ENCODE measurements around the gene SYNE1. TPM values are rescaled to one million over a fixed set of nuclear protein-coding genes. Genes with fewer than 3 reads are reported as not detected.
A peak's percentile ranks its signal among the peaks of the same experiment; 100 is the strongest.

Gene SYNE1
- total RNA-seq, 2 experiments from 2014 or later = 74.6 to 140 TPM

DNA sequence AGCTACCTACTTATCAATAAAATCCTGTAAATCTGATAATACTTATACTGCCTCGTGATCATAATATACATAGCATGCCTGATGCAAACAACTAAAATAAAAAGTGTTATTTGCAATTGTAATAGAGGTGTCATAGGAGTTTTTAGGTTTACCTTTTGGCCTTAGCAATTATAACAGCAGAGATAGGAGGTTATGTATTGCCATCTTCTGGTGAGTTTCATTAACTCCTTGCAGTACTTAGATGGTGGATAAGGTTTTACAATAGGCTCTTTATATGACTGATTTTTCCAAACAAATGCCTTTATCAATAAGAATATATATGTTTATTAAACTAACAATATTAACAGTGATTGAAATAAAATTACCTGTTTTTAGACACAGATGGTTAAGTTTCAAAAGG, 32.7 kb upstream of the SYNE1 start:
- TF ChIP-seq, protein P1, sequence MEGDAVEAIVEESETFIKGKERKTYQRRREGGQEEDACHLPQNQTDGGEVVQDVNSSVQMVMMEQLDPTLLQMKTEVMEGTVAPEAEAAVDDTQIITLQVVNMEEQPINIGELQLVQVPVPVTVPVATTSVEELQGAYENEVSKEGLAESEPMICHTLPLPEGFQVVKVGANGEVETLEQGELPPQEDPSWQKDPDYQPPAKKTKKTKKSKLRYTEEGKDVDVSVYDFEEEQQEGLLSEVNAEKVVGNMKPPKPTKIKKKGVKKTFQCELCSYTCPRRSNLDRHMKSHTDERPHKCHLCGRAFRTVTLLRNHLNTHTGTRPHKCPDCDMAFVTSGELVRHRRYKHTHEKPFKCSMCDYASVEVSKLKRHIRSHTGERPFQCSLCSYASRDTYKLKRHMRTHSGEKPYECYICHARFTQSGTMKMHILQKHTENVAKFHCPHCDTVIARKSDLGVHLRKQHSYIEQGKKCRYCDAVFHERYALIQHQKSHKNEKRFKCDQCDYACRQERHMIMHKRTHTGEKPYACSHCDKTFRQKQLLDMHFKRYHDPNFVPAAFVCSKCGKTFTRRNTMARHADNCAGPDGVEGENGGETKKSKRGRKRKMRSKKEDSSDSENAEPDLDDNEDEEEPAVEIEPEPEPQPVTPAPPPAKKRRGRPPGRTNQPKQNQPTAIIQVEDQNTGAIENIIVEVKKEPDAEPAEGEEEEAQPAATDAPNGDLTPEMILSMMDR (conservative IDR thresholded peaks at IDR 0.05; ENCODE audit: low read length) = peak; percentile 82
- no peak for TF ChIP-seq EZH2phosphoT487 (IDR thresholded peaks at IDR 0.05; ENCODE audit: borderline replicate concordance, low read depth, low read length)
- Histone ChIP-seq H3K4me3 (ENCODE audit: low read depth, low read length, poor library complexity, severe bottlenecking) (no peak overlapping the region), H3K27ac (ENCODE audit: low read depth, low read length, poor library complexity, severe bottlenecking) (no peak overlapping the region), H4K20me1 (ENCODE audit: insufficient read depth, low read length) (no peaks in the 10 kb centered on the region), H3K4me1 (ENCODE audit: insufficient read depth, low read length, poor library complexity, severe bottlenecking) (peaks cover 14% of the 10 kb centered on the region), H3K9me2 (ENCODE audit: insufficient read depth, low read length) (0 out of 2 replicates have a peak, but pooled peaks cover 4% of the 10 kb centered on the region), H3K9me3 (ENCODE audit: low read length) (no peaks in the 10 kb centered on the region), H3K79me2 (ENCODE audit: insufficient read depth, low read depth, low read length) (no peaks in the 10 kb centered on the region), H2AFZ (ENCODE audit: low read length) (no peak overlapping the region), H3K36me3 (ENCODE audit: insufficient read depth, low read length) (no peaks in the 10 kb centered on the region), H3K4me2 (ENCODE audit: low read length) (no peak overlapping the region)
- intact Hi-C loops (cut with micrococcal nuclease; ENCODE audit: unreplicated experiment) = loop anchor here (1.0 kb wide), 1 partner anchor 118 kb away; no protein-coding TSS in a partner anchor
- POLR2A ChIA-PET = interaction anchor here (0.5 to 1.6 kb wide), 2 partner anchors 10 to 66 kb away, joined by 3 to 7 read pairs; no protein-coding TSS in a partner anchor
- BruUV-seq (replicated peaks) = no TSS peak
- DNase-seq (ENCODE audit: low spot score) = peak; percentile 53
- CTCF ChIA-PET (ENCODE audit: unreplicated experiment) = interaction anchor here (1.5 kb wide), 1 partner anchor 118 kb away, joined by 3 read pairs; no protein-coding TSS in a partner anchor

DNA sequence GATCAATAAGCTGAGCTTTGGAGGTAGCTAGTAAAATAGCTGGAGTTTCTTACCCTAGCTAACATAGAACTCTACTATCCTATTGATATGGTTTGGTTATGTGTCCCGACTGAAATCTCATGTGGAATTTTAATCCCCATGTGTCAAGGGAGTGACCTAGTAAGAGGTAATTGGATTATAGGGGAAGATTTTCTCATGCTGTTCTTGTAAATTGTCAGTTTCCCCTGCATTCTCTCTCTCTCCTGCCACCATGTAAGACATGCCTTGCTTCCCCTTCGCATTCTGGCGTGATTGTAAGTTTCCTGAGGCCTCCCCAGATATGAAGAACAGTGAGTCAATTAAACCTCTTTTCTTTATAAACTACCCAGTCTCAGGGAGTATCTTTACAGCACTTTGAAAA, 24.6 kb upstream of the SYNE1 start:
- no peak for DNase-seq (ENCODE audit: low spot score)
- peak overlapping the region; percentile 37; the same call in 1 of the 2 replicates for H3K4me2 ChIP-seq (ENCODE audit: low read length)
- H2AFZ ChIP-seq (ENCODE audit: low read length) = no peak overlapping the region
- intact Hi-C loops (cut with micrococcal nuclease; ENCODE audit: unreplicated experiment) = no loop called here
- no TSS peak for BruUV-seq (replicated peaks)
- H3K36me3 ChIP-seq (ENCODE audit: insufficient read depth, low read length) = no peaks in the 10 kb centered on the region
- 0 out of 2 replicates have a peak, but pooled peaks cover 2% of the 10 kb centered on the region for H3K9me2 ChIP-seq (ENCODE audit: insufficient read depth, low read length)
- no peak overlapping the region for H3K27ac ChIP-seq (ENCODE audit: low read depth, low read length, poor library complexity, severe bottlenecking)
- no peak for TF ChIP-seq EZH2phosphoT487 (IDR thresholded peaks at IDR 0.05; ENCODE audit: borderline replicate concordance, low read depth, low read length)
- TF ChIP-seq, protein P1 (conservative IDR thresholded peaks at IDR 0.05; ENCODE audit: low read length) = no peak
- CTCF ChIA-PET (ENCODE audit: unreplicated experiment) = no interaction called here
- H3K4me3 ChIP-seq (ENCODE audit: low read depth, low read length, poor library complexity, severe bottlenecking) = no peak overlapping the region
- no peaks in the 10 kb centered on the region for H3K9me3 ChIP-seq (ENCODE audit: low read length)
- POLR2A ChIA-PET = interaction anchor here (0.6 kb wide), 1 partner anchor 349 kb away, joined by 5 read pairs; no protein-coding TSS in a partner anchor
- no peaks in the 10 kb centered on the region for H4K20me1 ChIP-seq (ENCODE audit: insufficient read depth, low read length)
- peaks cover 10% of the 10 kb centered on the region for H3K4me1 ChIP-seq (ENCODE audit: insufficient read depth, low read length, poor library complexity, severe bottlenecking)
- no peaks in the 10 kb centered on the region for H3K79me2 ChIP-seq (ENCODE audit: insufficient read depth, low read depth, low read length)

DNA sequence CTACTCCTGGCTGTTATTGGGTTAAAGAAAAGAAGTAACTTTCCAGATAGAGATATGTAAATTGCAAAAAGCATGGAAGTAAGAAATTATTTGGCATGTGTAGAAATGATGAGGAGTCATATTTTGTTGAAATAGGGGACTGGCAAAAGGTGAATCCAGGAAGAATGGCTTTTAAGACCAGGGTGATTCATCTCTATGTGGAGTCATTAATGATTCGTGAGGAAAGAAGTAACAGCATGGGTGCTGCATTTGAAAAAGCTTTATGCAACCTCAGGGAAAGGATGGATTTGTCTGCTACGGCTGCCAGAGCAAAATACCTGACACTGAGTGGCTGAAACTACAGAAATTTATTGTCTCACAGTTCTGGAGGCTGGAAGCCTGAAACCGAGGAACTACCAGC, 14.8 kb upstream of the SYNE1 start:
- POLR2A ChIA-PET = no interaction called here
- no peak for TF ChIP-seq EZH2phosphoT487 (IDR thresholded peaks at IDR 0.05; ENCODE audit: borderline replicate concordance, low read depth, low read length)
- TF ChIP-seq, protein P1 (conservative IDR thresholded peaks at IDR 0.05; ENCODE audit: low read length) = no peak

More for the DNA sequence above, 14.8 kb upstream of the SYNE1 start:
- Histone ChIP-seq H3K4me1 (ENCODE audit: insufficient read depth, low read length, poor library complexity, severe bottlenecking) (no peaks in the 10 kb centered on the region), H3K27ac (ENCODE audit: low read depth, low read length, poor library complexity, severe bottlenecking) (no peak overlapping the region), H4K20me1 (ENCODE audit: insufficient read depth, low read length) (no peaks in the 10 kb centered on the region), H3K4me3 (ENCODE audit: low read depth, low read length, poor library complexity, severe bottlenecking) (no peak overlapping the region), H3K36me3 (ENCODE audit: insufficient read depth, low read length) (no peaks in the 10 kb centered on the region), H3K9me2 (ENCODE audit: insufficient read depth, low read length) (no peaks in the 10 kb centered on the region), H3K79me2 (ENCODE audit: insufficient read depth, low read depth, low read length) (no peaks in the 10 kb centered on the region), H2AFZ (ENCODE audit: low read length) (no peak overlapping the region), H3K4me2 (ENCODE audit: low read length) (no peak overlapping the region), H3K9me3 (ENCODE audit: low read length) (no peaks in the 10 kb centered on the region)
- no TSS peak for BruUV-seq (replicated peaks)
- no peak for DNase-seq (ENCODE audit: low spot score)
- intact Hi-C loops (cut with micrococcal nuclease; ENCODE audit: unreplicated experiment) = no loop called here
- CTCF ChIA-PET (ENCODE audit: unreplicated experiment) = no interaction called here

All from OCI-LY7 (cell line).